Sigmoid colon (tissue), 4 donors: Measurements from ENCODE around the gene CENPU.

Source experiments
- EP300 ChIP-seq, 4 donors: sonication (generic); formaldehyde crosslinking; IDR thresholded peaks; one replicate each; pipeline ENCODE4 v1.6.1; 2017; ENCODE audit warnings: antibody characterized with exemption in 4 of 4
- POLR2A ChIP-seq, 2 donors: fragments of 450-650 bp; IDR thresholded peaks; one replicate each; pipeline ENCODE4 v1.6.1; 2016; ENCODE audit warnings: antibody characterized with exemption in 2 of 2, mild to moderate bottlenecking in 2 of 2, moderate library complexity in 2 of 2
- POLR2AphosphoS5 ChIP-seq, 4 donors: sonication (generic); formaldehyde crosslinking; IDR thresholded peaks; one replicate each; pipeline ENCODE4 v1.6.1; 2017; ENCODE audit warnings: antibody characterized with exemption in 4 of 4
- TF ChIP-seq, protein P1 (sequence below), 4 experiments: fragments of 450-650 bp in 3 of 4; fragments of 200-600 bp in 1 of 4; IDR thresholded peaks; one replicate each; pipeline ENCODE4 v1.5.1; 2016 to 2019; ENCODE audit warnings: antibody characterized with exemption in 4 of 4, mild to moderate bottlenecking in 3 of 4, moderate library complexity in 2 of 4

DNA sequence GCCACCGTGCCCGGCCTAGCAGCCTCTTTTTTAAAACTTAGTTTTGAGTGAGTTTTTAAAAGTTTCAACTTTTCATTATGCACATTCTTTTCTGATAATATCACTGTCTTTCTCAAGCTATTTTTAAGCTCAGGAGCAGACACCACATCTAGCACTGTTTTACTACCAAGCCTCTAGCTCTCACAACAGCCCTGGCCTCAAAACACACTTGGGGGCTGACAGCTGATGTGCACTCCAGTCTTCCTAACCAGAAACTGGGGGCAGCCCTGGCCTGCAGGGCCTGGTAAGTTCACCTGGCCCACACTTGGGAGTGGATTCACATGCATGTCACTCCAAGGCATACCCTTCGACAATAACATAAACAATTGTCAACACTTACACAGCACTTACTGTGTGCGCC is 34.0 kb downstream of the CENPU start:
- no peak for TF ChIP-seq EP300 (IDR thresholded peaks at IDR 0.05)
- TF ChIP-seq, protein P1, sequence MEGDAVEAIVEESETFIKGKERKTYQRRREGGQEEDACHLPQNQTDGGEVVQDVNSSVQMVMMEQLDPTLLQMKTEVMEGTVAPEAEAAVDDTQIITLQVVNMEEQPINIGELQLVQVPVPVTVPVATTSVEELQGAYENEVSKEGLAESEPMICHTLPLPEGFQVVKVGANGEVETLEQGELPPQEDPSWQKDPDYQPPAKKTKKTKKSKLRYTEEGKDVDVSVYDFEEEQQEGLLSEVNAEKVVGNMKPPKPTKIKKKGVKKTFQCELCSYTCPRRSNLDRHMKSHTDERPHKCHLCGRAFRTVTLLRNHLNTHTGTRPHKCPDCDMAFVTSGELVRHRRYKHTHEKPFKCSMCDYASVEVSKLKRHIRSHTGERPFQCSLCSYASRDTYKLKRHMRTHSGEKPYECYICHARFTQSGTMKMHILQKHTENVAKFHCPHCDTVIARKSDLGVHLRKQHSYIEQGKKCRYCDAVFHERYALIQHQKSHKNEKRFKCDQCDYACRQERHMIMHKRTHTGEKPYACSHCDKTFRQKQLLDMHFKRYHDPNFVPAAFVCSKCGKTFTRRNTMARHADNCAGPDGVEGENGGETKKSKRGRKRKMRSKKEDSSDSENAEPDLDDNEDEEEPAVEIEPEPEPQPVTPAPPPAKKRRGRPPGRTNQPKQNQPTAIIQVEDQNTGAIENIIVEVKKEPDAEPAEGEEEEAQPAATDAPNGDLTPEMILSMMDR (IDR thresholded peaks at IDR 0.05), result no peak
- no peak for TF ChIP-seq POLR2AphosphoS5 (IDR thresholded peaks at IDR 0.05)
- TF ChIP-seq POLR2A (IDR thresholded peaks at IDR 0.05), result no peak
